IMR-90 (cell line): ENCODE data around the gene SENP5. TPM values are rescaled to one million over a fixed set of nuclear protein-coding genes. Genes with fewer than 3 reads are reported as not detected.

Source experiments
- ATAC-seq: fragments of 200-7000 bp; cut with Tn5 transposase; 2 replicates; pipeline ENCODE4 v1.9.1; 2020; ENCODE audit warnings: low read depth, mild to moderate bottlenecking, moderate library complexity
- BruUV-seq: library from RNA; stranded (reverse); fragments of 400-500 nt; replicated peaks from 2 replicates; lab custom pipeline; 2021; lab: Mats Ljungman, UMichigan
- CTCF ChIA-PET: fragments of 300-600 bp; formaldehyde crosslinking; extraction: SDS; loops from one replicate; lab custom pipeline; 2021; ENCODE audit warnings: antibody characterized with exemption; lab: Yijun Ruan, JAX
- POLR2A ChIA-PET: fragments of 300-600 bp; sonication (Branson Sonifier 250); formaldehyde crosslinking; loops from one replicate; lab custom pipeline; 2022; ENCODE audit warnings: antibody characterized with exemption; ENCODE audit not compliant: unreplicated experiment; lab: Charles Lee
- DNase-seq: peaks from one replicate; pipeline ENCODE4 v3.0.0; 2013
- H2AFZ ChIP-seq: replicated peaks from 2 replicates; pipeline ENCODE3; 2013; ENCODE audit warnings: low read length, mild to moderate bottlenecking; ENCODE audit not compliant: poor library complexity
- H2AK5ac ChIP-seq: 2 replicates; pipeline ENCODE4 v1.6.1; 2013; ENCODE audit warnings: low read depth, low read length, inconsistent platforms
- H2AK9ac ChIP-seq: replicated peaks from 2 replicates; pipeline ENCODE3; 2013; ENCODE audit warnings: mild to moderate bottlenecking, low read depth, low read length, moderate library complexity; ENCODE audit not compliant: poor library complexity
- H2BK120ac ChIP-seq: 2 replicates; pipeline ENCODE4 v1.6.1; 2013; ENCODE audit warnings: low read depth, low read length, inconsistent platforms
- H2BK15ac ChIP-seq: 3 replicates; pipeline ENCODE4 v1.6.1; 2013; ENCODE audit warnings: low read depth, low read length, inconsistent platforms
- H2BK20ac ChIP-seq: 2 replicates; pipeline ENCODE4 v1.6.1; 2013; ENCODE audit warnings: low read depth, mild to moderate bottlenecking, inconsistent platforms, low read length, moderate library complexity
- H2BK5ac ChIP-seq: 2 replicates; pipeline ENCODE4 v1.6.1; 2013; ENCODE audit warnings: mild to moderate bottlenecking, low read depth, low read length, inconsistent platforms; ENCODE audit not compliant: poor library complexity, severe bottlenecking
- H3K14ac ChIP-seq: replicated peaks from 2 replicates; pipeline ENCODE4 v1.6.1; 2013; ENCODE audit warnings: low read depth, low read length, inconsistent platforms
- H3K18ac ChIP-seq: 2 replicates; pipeline ENCODE4 v1.6.1; 2013; ENCODE audit warnings: low read depth, low read length, control low read depth
- H3K23ac ChIP-seq: 2 replicates; pipeline ENCODE4 v1.6.1; 2013; ENCODE audit warnings: low read depth, low read length, inconsistent platforms
- H3K27ac ChIP-seq: 2 replicates; pipeline ENCODE4 v1.5.1; 2013; ENCODE audit warnings: mild to moderate bottlenecking, control low read depth, low read length; ENCODE audit not compliant: insufficient read depth
- H3K27me3 ChIP-seq: 2 replicates; pipeline ENCODE4 v1.6.1; 2013; ENCODE audit warnings: low read length; ENCODE audit not compliant: control insufficient read depth, insufficient read depth
- H3K36me3 ChIP-seq: 2 replicates; pipeline ENCODE4 v1.6.1; 2013; ENCODE audit warnings: low read length, mixed read lengths; ENCODE audit not compliant: control insufficient read depth, insufficient read depth
- H3K4ac ChIP-seq: 2 replicates; pipeline ENCODE4 v1.6.1; 2013; ENCODE audit warnings: low read depth, low read length, inconsistent platforms
- H3K4me1 ChIP-seq: 2 replicates; pipeline ENCODE4 v1.6.1; 2013; ENCODE audit warnings: low read length, mixed read lengths; ENCODE audit not compliant: control insufficient read depth, insufficient read depth
- H3K4me2 ChIP-seq: 2 replicates; pipeline ENCODE4 v1.6.1; 2013; ENCODE audit warnings: low read depth, mild to moderate bottlenecking, control low read depth, low read length, moderate library complexity
- H3K4me3 ChIP-seq: 2 replicates; pipeline ENCODE4 v1.5.1; 2013; ENCODE audit warnings: low read depth, mild to moderate bottlenecking, control low read depth, low read length, moderate library complexity; ENCODE audit not compliant: insufficient read depth
- H3K56ac ChIP-seq: 2 replicates; pipeline ENCODE4 v1.6.1; 2013; ENCODE audit warnings: low read length, inconsistent platforms; ENCODE audit not compliant: insufficient read depth; ENCODE audit errors: extremely low read depth
- H3K79me1 ChIP-seq, 2 experiments: 2 replicates each; pipeline ENCODE4 v1.6.1; 2013; ENCODE audit warnings: low read length in 2 of 2, inconsistent platforms in 1 of 2, low read depth in 1 of 2
- H3K9ac ChIP-seq: 2 replicates; pipeline ENCODE4 v1.6.1; 2013; ENCODE audit warnings: low read depth, low read length, control low read depth
- H3K9me1 ChIP-seq: 2 replicates; pipeline ENCODE4 v1.6.1; 2013; ENCODE audit warnings: low read length, inconsistent platforms; ENCODE audit not compliant: insufficient read depth
- H3K9me3 ChIP-seq: 2 replicates; pipeline ENCODE4 v1.6.1; 2013; ENCODE audit warnings: low read length; ENCODE audit not compliant: control insufficient read depth, insufficient read depth
- H4K20me1 ChIP-seq: 2 replicates; pipeline ENCODE4 v1.6.1; 2013; ENCODE audit warnings: low read length, inconsistent platforms; ENCODE audit not compliant: insufficient read depth
- H4K5ac ChIP-seq: 2 replicates; pipeline ENCODE4 v1.6.1; 2013; ENCODE audit warnings: mild to moderate bottlenecking, low read depth, low read length, control low read depth
- H4K8ac ChIP-seq, 2 experiments: 2 replicates each; pipeline ENCODE4 v1.6.1; 2013; ENCODE audit warnings: low read depth in 2 of 2, low read length in 2 of 2, control low read depth in 1 of 2, inconsistent platforms in 1 of 2
- H4K91ac ChIP-seq: 2 replicates; pipeline ENCODE4 v1.6.1; 2013; ENCODE audit warnings: low read depth, low read length, inconsistent platforms; ENCODE audit not compliant: insufficient read depth
- CHD1 ChIP-seq: IDR thresholded peaks from 2 replicates; pipeline ENCODE4 v1.6.1; 2012; ENCODE audit warnings: low read depth, low read length, improper control_type of control experiment
- FOS ChIP-seq: fragments of 150-350 bp; IDR thresholded peaks from 2 replicates; pipeline ENCODE4 v1.6.1; 2016; ENCODE audit warnings: low read depth, low read length
- MXI1 ChIP-seq: IDR thresholded peaks from 2 replicates; pipeline ENCODE4 v1.6.1; 2012; ENCODE audit warnings: low read depth, mild to moderate bottlenecking, low read length, moderate library complexity, borderline replicate concordance
- NFE2L2 ChIP-seq: fragments of 150-350 bp; IDR thresholded peaks from 2 replicates; pipeline ENCODE4 v1.6.1; 2016; ENCODE audit warnings: low read depth, mild to moderate bottlenecking, low read length
- POLR2A ChIP-seq: IDR thresholded peaks from 2 replicates; pipeline ENCODE4 v1.6.1; 2012; ENCODE audit warnings: mild to moderate bottlenecking, low read depth, low read length
- RAD21 ChIP-seq: IDR thresholded peaks from 2 replicates; pipeline ENCODE4 v1.6.1; 2012; ENCODE audit warnings: low read length, improper control_type of control experiment
- WGBS, 2 experiments: methylation state at CpG; one replicate each; pipeline versions ENCODE4 v1.1.5 to v1.1.7; 2013; ENCODE audit warnings: missing lambda C conversion rate in 2 of 2; ENCODE audit not compliant: insufficient read length in 1 of 2; ENCODE audit errors: extremely low coverage in 2 of 2; 5-methylcytosine and 5-hydroxymethylcytosine counted together
- dilution Hi-C: fragments of 300-500 bp; cut with HindIII; formaldehyde crosslinking; loops from one replicate; pipeline ENCODE4 v1.14.3; 2018; ENCODE audit warnings: low sequenced_read_pairs; ENCODE audit not compliant: unreplicated experiment
- in situ Hi-C: fragments of 300-500 bp; cut with MboI; formaldehyde crosslinking; loops from 3 replicates; pipeline ENCODE4 v1.14.3; 2019; ENCODE audit warnings: low sequenced_read_pairs, inconsistent platforms, mixed read lengths
- intact Hi-C: fragments of 100-400 bp; cut with micrococcal nuclease; formaldehyde crosslinking; loops from 2 replicates; pipeline ENCODE4 v1.10.0; 2022
- polyA plus RNA-seq, 3 experiments: library from polyadenylated mRNA; depleted of rRNA; stranded (reverse); fragments of >200 nt; gene quantifications; 2 replicates each; pipeline ENCODE4 v1.2.3, GENCODE V29; 2012; ENCODE audit warnings: low replicate concordance in 1 of 3
- total RNA-seq: library from RNA; depleted of rRNA; stranded (reverse); fragments of >200 nt; gene quantifications from 2 replicates; pipeline ENCODE4 v1.2.3, GENCODE V29; 2012

SENP5 gene
- total and polyA plus RNA-seq, 2 of the 4 experiments (the other 2 are of a cell fraction), result 7.4 to 44.4 TPM

GRCh38 chr3:196941729-196942225, 74.1 kb downstream of the SENP5 start:
- WGBS, 2 experiments, result 0% methylated on average over 2 of the region's 31 CpGs; no CpG with 5 or more reads in 1 of the 2 experiments
- Histone ChIP-seq H3K4me1 (peaks cover 5% of the 10 kb centered on the region), H3K4ac (peak overlapping the region; percentile 98), H2BK15ac (no peak overlapping the region), H4K91ac (peak overlapping the region; percentile 92), H3K9me3 (no peaks in the 10 kb centered on the region), H2BK120ac (peak overlapping the region; percentile 52; the same call in 1 of the 2 replicates), H2AFZ (peak overlapping the region; percentile 97), H3K27ac (peak overlapping the region; percentile 86), H3K4me3 (peak overlapping the region; percentile 78), H3K27me3 (no peaks in the 10 kb centered on the region), H3K9me1 (no peaks in the 10 kb centered on the region; the same call in 1 of the 2 replicates), H2BK20ac (no peak overlapping the region), H3K18ac (peak overlapping the region; percentile 18), H2AK9ac (peak overlapping the region; percentile 99), H3K56ac (peak overlapping the region; percentile 86), H2BK5ac (peak overlapping the region; percentile 73), H3K4me2 (peak overlapping the region; percentile 99), H4K8ac (peak overlapping the region; percentile 90 to 95), H3K36me3 (peaks cover 22% of the 10 kb centered on the region), H3K14ac (peak overlapping the region; percentile 99), H2AK5ac (peak overlapping the region; percentile 72), H3K9ac (peak overlapping the region; percentile 89), H4K20me1 (peaks cover 18% of the 10 kb centered on the region), H3K79me1 (peaks cover 11 to 49% of the 10 kb centered on the region in 2 experiments), H4K5ac (peak overlapping the region; percentile 54), H3K23ac (peak overlapping the region; percentile 93)
- ChIA-PET CTCF (interaction anchor here (0.5 to 1.5 kb wide), 5 partner anchors 13 to 110 kb away, joined by 3 to 5 read pairs (median 3); no protein-coding TSS in a partner anchor), POLR2A (no interaction called here)
- in situ Hi-C loops, result no loop called here
- TF ChIP-seq RAD21 (no peak), FOS (no peak), POLR2A (no peak), MXI1 (no peak), CHD1 (no peak), NFE2L2 (no peak)
- intact Hi-C loops, result loop anchor here (1.0 to 10.0 kb wide), 4 partner anchors 74 to 337 kb away; partner anchors contain the start of gene SENP5
- DNase-seq (peak; percentile 51), ATAC-seq (peak; percentile 62)
- dilution Hi-C loops, result no loop called here
- BruUV-seq, result TSS peak; percentile 28
